ENCODE measurements around the gene PPM1A.
"Not testable (repeated sequence)": the region's sequence is repeated elsewhere in the genome, so short reads cannot be mapped to it uniquely, and the experiment has no call there.

Gene PPM1A

GRCh38 chr14:60272177-60272576 lies 23.2 kb downstream of the PPM1A start:
- DNase-seq, result no peak

GRCh38 chr14:60273956-60274355 lies 24.9 kb downstream of the PPM1A start:
- DNase-seq, result no peak

GRCh38 chr14:60274448-60274847 lies 25.4 kb downstream of the PPM1A start:
- DNase-seq, result no peak

GRCh38 chr14:60275932-60276331 lies 26.9 kb downstream of the PPM1A start:
- DNase-seq, result no peak

GRCh38 chr14:60276347-60276746 lies 27.3 kb downstream of the PPM1A start:
- no peak for DNase-seq

GRCh38 chr14:60277605-60278190 lies 28.7 kb downstream of the PPM1A start:
- DNase-seq, result no peak

- DNase-seq, result no peak
These were observed 29.3 kb downstream of the PPM1A start for GRCh38 chr14:60278350-60278749.

GRCh38 chr14:60287452-60287851 lies 38.4 kb downstream of the PPM1A start:
- no peak for DNase-seq

- DNase-seq, result no peak
These were observed 39.3 kb downstream of the PPM1A start for GRCh38 chr14:60288279-60288678.

GRCh38 chr14:60294411-60295069 lies 45.5 kb downstream of the PPM1A start:
- DNase-seq, result no peak

- no peak for DNase-seq
These were observed 51.0 kb downstream of the PPM1A start for GRCh38 chr14:60300019-60300418.

- DNase-seq, result no peak
These were observed 52.7 kb downstream of the PPM1A start for GRCh38 chr14:60301685-60302084.

- no peak for DNase-seq
These were observed 53.6 kb downstream of the PPM1A start for GRCh38 chr14:60302663-60303062.

- DNase-seq, result no peak
These were observed 54.7 kb downstream of the PPM1A start for GRCh38 chr14:60303745-60304144.

- no peak for DNase-seq
These were observed 55.5 kb downstream of the PPM1A start for GRCh38 chr14:60304509-60304908.

GRCh38 chr14:60309867-60310552 lies 61.0 kb downstream of the PPM1A start:
- DNase-seq, result no peak

GRCh38 chr14:60311417-60311816 lies 62.4 kb downstream of the PPM1A start:
- DNase-seq, result no peak

GRCh38 chr14:60313093-60313492 lies 64.1 kb downstream of the PPM1A start:
- no peak for DNase-seq

- DNase-seq, result no peak
These were observed 66.4 kb downstream of the PPM1A start for GRCh38 chr14:60315196-60315990.

GRCh38 chr14:60317609-60318008 lies 68.6 kb downstream of the PPM1A start:
- no peak for DNase-seq

GRCh38 chr14:60320860-60321259 lies 71.8 kb downstream of the PPM1A start:
- DNase-seq, result not testable (repeated sequence)

- DNase-seq, result no peak
These were observed 74.3 kb downstream of the PPM1A start for GRCh38 chr14:60323199-60323896.

- no peak for DNase-seq
These were observed 75.8 kb downstream of the PPM1A start for GRCh38 chr14:60324837-60325236.

Measured in hippocampal formation (tissue), 2 donors.